Parathyroid adenoma (tissue), 2 donors: ENCODE results near the gene TEX47.

Experiments used
- H2AFZ ChIP-seq: fragments of 300-600 bp; sonication (generic); one replicate; pipeline ENCODE4 v1.7.0; 2017; ENCODE audit warnings: antibody characterized with exemption, mild to moderate bottlenecking
- H3K27ac ChIP-seq: fragments of 300-600 bp; sonication (generic); one replicate; pipeline ENCODE4 v1.7.0; 2017
- H3K27me3 ChIP-seq: fragments of 300-600 bp; sonication (generic); one replicate; pipeline ENCODE4 v1.7.0; 2017; ENCODE audit warnings: low read length; ENCODE audit not compliant: control insufficient read depth, insufficient read depth
- H3K36me3 ChIP-seq: fragments of 300-600 bp; sonication (generic); one replicate; pipeline ENCODE4 v1.7.0; 2017; ENCODE audit warnings: low read length; ENCODE audit not compliant: control insufficient read depth, insufficient read depth
- H3K4me1 ChIP-seq: fragments of 300-600 bp; sonication (generic); one replicate; pipeline ENCODE4 v1.7.0; 2017; ENCODE audit warnings: control low read depth
- H3K4me2 ChIP-seq: fragments of 300-600 bp; sonication (generic); one replicate; pipeline ENCODE4 v1.7.0; 2017; ENCODE audit warnings: low read length
- H3K4me3 ChIP-seq: fragments of 300-600 bp; sonication (generic); one replicate; pipeline ENCODE4 v1.7.0; 2017; ENCODE audit warnings: low read depth, low read length
- H3K79me2 ChIP-seq: fragments of 300-600 bp; sonication (generic); one replicate; pipeline ENCODE4 v1.7.0; 2017; ENCODE audit warnings: control low read depth
- H3K9ac ChIP-seq: fragments of 300-600 bp; sonication (generic); one replicate; pipeline ENCODE4 v1.7.0; 2017; ENCODE audit warnings: mild to moderate bottlenecking
- H3K9me3 ChIP-seq: fragments of 300-600 bp; sonication (generic); one replicate; pipeline ENCODE4 v1.7.0; 2017; ENCODE audit warnings: low read length; ENCODE audit not compliant: control insufficient read depth
- CTCF ChIP-seq: fragments of 300-600 bp; sonication (generic); IDR thresholded peaks from one replicate; pipeline ENCODE4 v1.7.0; 2017; ENCODE audit warnings: antibody characterized with exemption, mild to moderate bottlenecking
- donor health status: primary hyperparathyroidism.

Gene TEX47

GRCh38 chr7:88795553-88795952 is at the start of gene TEX47:
Gene TEX47, minus strand, starts transcription at chr7:88795737. Its CDS starts 795 bp downstream, at chr7:88794942.
- H3K4me1 ChIP-seq: no peaks in the 10 kb centered on the region
- no peak within 1 kb of the TSS for H3K4me2 ChIP-seq
- H3K9me3 ChIP-seq: no peaks in the 10 kb centered on the region
- no peak for TF ChIP-seq CTCF
- no peak within 1 kb of the TSS for H3K9ac ChIP-seq
- no peaks in the 10 kb centered on the region for H3K79me2 ChIP-seq
- H3K27ac ChIP-seq: no peak within 1 kb of the TSS
- H3K36me3 ChIP-seq: no peaks in the 10 kb centered on the region
- no peaks in the 10 kb centered on the region for H3K27me3 ChIP-seq
- H3K4me3 ChIP-seq: no peak within 1 kb of the TSS
- H2AFZ ChIP-seq: no peak within 1 kb of the TSS

GRCh38 chr7:88845091-88845490 is 49.6 kb upstream of the TEX47 start:
- Histone ChIP-seq H3K27me3 (no peaks in the 10 kb centered on the region), H3K4me3 (no peak overlapping the region), H3K9me3 (no peaks in the 10 kb centered on the region), H3K9ac (no peak overlapping the region), H3K4me1 (no peaks in the 10 kb centered on the region), H2AFZ (no peak overlapping the region), H3K79me2 (no peaks in the 10 kb centered on the region), H3K27ac (no peak overlapping the region), H3K36me3 (no peaks in the 10 kb centered on the region), H3K4me2 (no peak overlapping the region)
- TF ChIP-seq CTCF: no peak

- Histone ChIP-seq H3K9ac (no peak overlapping the region), H3K79me2 (no peaks in the 10 kb centered on the region), H3K36me3 (no peaks in the 10 kb centered on the region), H3K27ac (no peak overlapping the region), H3K4me1 (no peaks in the 10 kb centered on the region), H3K4me3 (no peak overlapping the region), H2AFZ (no peak overlapping the region), H3K9me3 (no peaks in the 10 kb centered on the region), H3K4me2 (no peak overlapping the region), H3K27me3 (no peaks in the 10 kb centered on the region)
- TF ChIP-seq CTCF: no peak
These were observed 46.7 kb upstream of the TEX47 start for GRCh38 chr7:88842201-88842600.

GRCh38 chr7:88835147-88835728 is 39.7 kb upstream of the TEX47 start:
- Histone ChIP-seq H3K27me3 (no peaks in the 10 kb centered on the region), H3K27ac (no peak overlapping the region), H3K9ac (no peak overlapping the region), H3K36me3 (no peaks in the 10 kb centered on the region), H3K9me3 (no peaks in the 10 kb centered on the region), H2AFZ (no peak overlapping the region), H3K4me1 (no peaks in the 10 kb centered on the region), H3K79me2 (no peaks in the 10 kb centered on the region), H3K4me2 (no peak overlapping the region), H3K4me3 (no peak overlapping the region)
- no peak for TF ChIP-seq CTCF

GRCh38 chr7:88826222-88826621 is 30.7 kb upstream of the TEX47 start:
- no peak overlapping the region for H3K4me2 ChIP-seq
- TF ChIP-seq CTCF: no peak
- H3K36me3 ChIP-seq: no peaks in the 10 kb centered on the region
- no peaks in the 10 kb centered on the region for H3K4me1 ChIP-seq
- no peaks in the 10 kb centered on the region for H3K79me2 ChIP-seq
- no peaks in the 10 kb centered on the region for H3K9me3 ChIP-seq
- H2AFZ ChIP-seq: no peak overlapping the region
- no peak overlapping the region for H3K27ac ChIP-seq
- H3K9ac ChIP-seq: no peak overlapping the region
- no peaks in the 10 kb centered on the region for H3K27me3 ChIP-seq
- H3K4me3 ChIP-seq: no peak overlapping the region
